ENCODE data around the gene NRAS.

The NRAS gene

GRCh38 chr1:114692947-114693346 is 23.6 kb downstream of the NRAS start (continued):
- no peak for TF ChIP-seq ZNF843 (tag by site-specific recombination; IDR thresholded peaks at IDR 0.05)
- 0 out of 2 replicates have a peak, but pooled peaks have one; percentile 45 for TF ChIP-seq ZNF558 (tag by site-specific recombination; IDR thresholded peaks at IDR 0.05)
- TF ChIP-seq GLIS1 (tag by site-specific recombination; IDR thresholded peaks at IDR 0.05), result no peak
- TF ChIP-seq ZNF174 (tag by site-specific recombination; IDR thresholded peaks at IDR 0.05), result no peak
- TF ChIP-seq ZNF416 (tag by site-specific recombination; IDR thresholded peaks at IDR 0.05), result no peak
- no peak for TF ChIP-seq ZNF223 (tag by site-specific recombination; IDR thresholded peaks at IDR 0.05)
- peak; percentile 62 for TF ChIP-seq ZBTB8A (tag by site-specific recombination; IDR thresholded peaks at IDR 0.05)
- peak; percentile 51; the same call in 1 of the 2 replicates for TF ChIP-seq REST (tag by site-specific recombination; IDR thresholded peaks at IDR 0.05)
- no peak for TF ChIP-seq ZBTB7A (tag by site-specific recombination; IDR thresholded peaks at IDR 0.05; ENCODE audit: low read depth)
- peak; percentile 49; the same call in 1 of the 2 replicates for TF ChIP-seq ZNF664 (tag by site-specific recombination; IDR thresholded peaks at IDR 0.05)
- TF ChIP-seq GLI4 (tag by site-specific recombination; IDR thresholded peaks at IDR 0.05), result no peak
- no peak for TF ChIP-seq ZNF830 (tag by site-specific recombination; IDR thresholded peaks at IDR 0.05; ENCODE audit: low read depth)
- no peak for TF ChIP-seq ZBTB6 (tag by site-specific recombination; IDR thresholded peaks at IDR 0.05)
- no peak for TF ChIP-seq YY1 (tag by site-specific recombination; IDR thresholded peaks at IDR 0.05)
- no peak for TF ChIP-seq ZNF514 (tag by site-specific recombination; IDR thresholded peaks at IDR 0.05)
- no peak for TF ChIP-seq ZSCAN30 (tag by site-specific recombination; IDR thresholded peaks at IDR 0.05)
- TF ChIP-seq ZNF548 (tag by site-specific recombination; IDR thresholded peaks at IDR 0.05), result no peak
- no peak for TF ChIP-seq HOXD13 (CRISPR knock-in tag; IDR thresholded peaks at IDR 0.05; ENCODE audit: borderline replicate concordance)
- no peak for TF ChIP-seq ZFP3 (tag by site-specific recombination; IDR thresholded peaks at IDR 0.05; ENCODE audit: low read depth)
- peak; percentile 7; the same call in 1 of the 2 replicates for TF ChIP-seq ZNF654 (tag by site-specific recombination; IDR thresholded peaks at IDR 0.05; ENCODE audit: low read depth)
- no peak for TF ChIP-seq ZNF132 (tag by site-specific recombination; IDR thresholded peaks at IDR 0.05; ENCODE audit: borderline replicate concordance)
- TF ChIP-seq ZNF510 (tag by site-specific recombination; IDR thresholded peaks at IDR 0.05; ENCODE audit: insufficient replicate concordance), result peak; percentile 18
- no peak for TF ChIP-seq ZNF155 (tag by site-specific recombination; IDR thresholded peaks at IDR 0.05)
- no peak for TF ChIP-seq ZNF121 (tag by site-specific recombination; IDR thresholded peaks at IDR 0.05)
- 0 out of 2 replicates have a peak, but pooled peaks have one; percentile 39 for TF ChIP-seq ZFP37 (tag by site-specific recombination; IDR thresholded peaks at IDR 0.05)
- TF ChIP-seq ZNF114 (tag by site-specific recombination; IDR thresholded peaks at IDR 0.05), result no peak
- TF ChIP-seq ZNF701 (tag by site-specific recombination; IDR thresholded peaks at IDR 0.05), result no peak
- TF ChIP-seq ZNF449 (tag by site-specific recombination; IDR thresholded peaks at IDR 0.05), result no peak
- TF ChIP-seq ZNF157 (tag by site-specific recombination; IDR thresholded peaks at IDR 0.05), result no peak
- TF ChIP-seq ZNF140 (tag by site-specific recombination; IDR thresholded peaks at IDR 0.05), result peak; percentile 23; the same call in 1 of the 2 replicates
- peak; percentile 62; the same call in 1 of the 2 replicates for TF ChIP-seq ZXDB (tag by site-specific recombination; IDR thresholded peaks at IDR 0.05)
- no peak for TF ChIP-seq ZNF600 (tag by site-specific recombination; IDR thresholded peaks at IDR 0.05)
- TF ChIP-seq ZNF521 (tag by site-specific recombination; IDR thresholded peaks at IDR 0.05), result no peak
- TF ChIP-seq ZNF621 (tag by site-specific recombination; IDR thresholded peaks at IDR 0.05), result no peak
- TF ChIP-seq ZNF513 (tag by site-specific recombination; IDR thresholded peaks at IDR 0.05), result no peak
